NCI-H146 treated with DMSO at 0.1 percent for 48 hours (cell line): ENCODE data around the gene CAMK2D.
A peak's percentile ranks its signal among the peaks of the same experiment; 100 is the strongest.
"Not testable (repeated sequence)": the region's sequence is repeated elsewhere in the genome, so short reads cannot be mapped to it uniquely, and the experiment has no call there.

Source experiments
- DNase-seq: peaks from one replicate; lab custom pipeline; 2025; ENCODE audit not compliant: unreplicated experiment; lab: John Stamatoyannopoulos, UW

CAMK2D gene

GRCh38 chr4:113687067-113687718 lies 74.3 kb downstream of the CAMK2D start:
- DNase-seq: no peak

DNA sequence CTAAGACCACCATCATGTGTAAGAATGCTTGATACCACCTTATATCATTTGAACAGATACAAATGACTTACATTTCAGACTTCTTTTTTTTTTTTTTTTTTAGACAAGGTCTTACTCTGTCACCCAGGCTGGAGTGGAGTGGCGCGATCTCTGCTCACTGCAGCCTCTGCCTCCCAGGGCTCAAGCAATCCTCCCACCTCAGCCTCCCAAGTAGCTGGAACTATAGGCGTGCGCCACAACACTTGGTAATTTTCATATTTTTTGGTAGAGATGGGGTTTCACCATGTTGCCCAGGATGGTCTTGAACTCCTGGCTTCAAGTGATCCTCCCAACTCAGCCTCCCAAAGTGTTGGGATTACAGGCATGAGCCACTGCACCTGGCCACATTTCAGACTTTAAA lies 76.4 kb downstream of the CAMK2D start:
- not testable (repeated sequence) for DNase-seq

DNA sequence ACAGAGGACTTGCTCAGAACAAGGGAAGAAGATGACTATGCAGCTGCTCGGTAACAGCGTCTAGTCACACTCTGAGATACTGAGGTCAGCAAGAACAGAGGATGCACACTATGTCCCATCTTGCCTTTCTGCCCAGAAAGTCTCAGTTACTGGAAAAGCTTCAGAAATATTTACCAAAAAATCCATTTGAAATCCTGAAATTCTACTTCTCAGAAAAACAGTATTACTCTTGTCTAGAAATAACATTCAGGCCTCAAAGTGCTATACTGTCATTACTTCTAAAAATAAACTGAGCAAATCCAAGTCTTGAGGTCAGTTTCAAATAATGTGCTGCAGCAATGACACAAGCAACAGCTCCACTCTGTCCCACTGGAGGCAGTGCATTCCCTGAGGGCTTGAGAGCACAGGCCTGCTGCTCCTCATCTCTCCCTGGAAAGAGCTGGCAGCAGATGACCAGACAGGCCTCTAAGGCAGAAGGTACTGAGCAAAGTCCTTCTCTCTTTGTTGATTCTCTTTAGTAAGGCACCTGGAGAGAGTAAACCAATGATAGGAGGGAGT lies 76.9 kb downstream of the CAMK2D start:
- no peak for DNase-seq

DNA sequence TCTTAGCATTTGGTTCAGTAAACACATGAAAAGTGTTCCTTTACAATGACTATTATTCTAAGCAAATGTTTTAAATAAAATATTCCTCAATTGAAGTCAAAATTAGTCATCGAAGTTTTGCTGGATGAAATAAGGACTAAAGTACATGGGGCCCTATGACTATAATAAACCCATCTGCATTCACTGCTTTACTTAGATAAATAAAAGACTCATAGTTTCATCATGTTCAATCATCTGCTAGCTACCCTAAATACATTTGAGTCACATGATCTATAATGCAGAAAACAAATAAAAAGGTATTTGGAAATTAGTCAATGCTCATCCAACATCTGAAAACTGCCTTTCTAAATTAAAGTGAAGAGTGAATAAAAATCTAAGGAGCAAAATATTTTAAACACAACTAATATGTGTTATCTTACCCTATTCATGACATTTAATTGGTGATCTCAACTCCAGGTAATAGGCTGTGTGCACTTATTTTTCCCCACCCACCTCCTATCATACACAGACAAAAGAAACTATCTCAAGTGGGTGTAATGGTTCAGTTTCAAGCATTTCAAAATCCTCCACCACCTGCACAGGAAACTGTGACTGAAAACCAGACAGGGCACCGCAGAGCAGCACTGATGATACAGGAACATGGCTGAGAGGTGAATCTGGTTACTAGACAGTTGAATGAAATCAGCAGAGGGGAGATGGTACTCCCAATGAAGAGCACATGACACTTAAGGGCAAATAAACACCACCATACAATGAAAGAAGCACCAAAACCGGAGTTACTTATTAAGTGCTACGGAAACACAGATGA lies 78.6 kb downstream of the CAMK2D start:
- DNase-seq: peak; percentile 7

GRCh38 chr4:113678641-113679040 lies 82.9 kb downstream of the CAMK2D start:
- no peak for DNase-seq

DNA sequence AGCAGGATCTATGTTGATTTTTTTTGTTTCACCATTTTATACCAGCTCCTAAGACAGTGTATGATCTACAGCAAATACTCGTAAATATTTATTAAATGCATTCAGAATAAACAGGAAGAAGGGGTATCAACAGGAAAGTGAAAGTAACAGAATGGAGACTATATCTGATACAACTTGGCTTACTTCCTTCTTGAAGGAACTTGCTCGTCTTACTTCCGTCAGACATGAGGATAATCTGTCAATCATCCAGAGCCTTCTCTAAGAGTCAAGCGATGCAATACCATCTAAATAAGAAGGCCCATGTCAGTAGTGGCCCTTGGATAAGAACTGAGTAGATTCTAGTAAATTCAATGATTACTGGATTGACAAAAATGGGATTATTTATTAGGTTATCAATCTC lies 84.2 kb downstream of the CAMK2D start:
- DNase-seq: no peak

GRCh38 chr4:113675731-113676697 lies 85.5 kb downstream of the CAMK2D start:
- DNase-seq: no peak

- no peak for DNase-seq
Measured at GRCh38 chr4:113674733-113675132, 86.8 kb downstream of the CAMK2D start.

GRCh38 chr4:113674251-113674650 lies 87.3 kb downstream of the CAMK2D start:
- DNase-seq: no peak

GRCh38 chr4:113673450-113673849 lies 88.1 kb downstream of the CAMK2D start:
- no peak for DNase-seq

DNA sequence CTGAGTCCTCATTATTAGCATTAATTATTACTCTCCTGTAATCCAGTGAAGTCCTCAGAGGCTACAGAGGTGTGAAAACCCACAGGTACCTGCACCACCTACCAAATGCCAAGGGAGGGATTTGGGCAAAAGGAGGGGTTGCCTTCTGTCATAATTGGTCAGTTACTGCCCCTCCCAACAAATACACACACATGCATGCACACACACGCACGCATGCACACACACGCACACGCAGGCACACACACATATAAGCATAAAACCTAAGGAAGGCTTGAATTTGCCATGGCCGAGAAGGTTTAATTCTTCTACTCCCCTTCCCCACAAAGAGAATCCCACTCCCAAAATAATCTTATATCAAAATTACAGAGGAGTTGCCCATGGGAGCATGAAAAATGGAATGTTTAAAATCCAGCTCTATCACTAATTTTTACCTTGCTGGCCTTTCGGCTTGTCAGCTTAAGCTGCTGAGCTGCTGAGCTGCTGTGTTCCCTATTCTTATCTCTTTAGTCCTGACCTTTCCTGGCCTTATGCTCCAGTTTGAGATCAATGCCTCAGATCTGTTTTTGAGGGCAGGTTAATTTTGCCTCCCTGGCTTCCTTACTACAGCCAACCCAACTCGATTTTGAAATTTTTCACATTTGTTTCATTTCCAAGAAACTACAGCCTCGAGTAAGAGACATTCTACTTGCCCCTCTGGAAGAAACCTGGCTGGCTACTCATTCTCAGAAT lies 95.0 kb downstream of the CAMK2D start:
- DNase-seq: no peak

- DNase-seq: no peak
Measured at GRCh38 chr4:113665036-113665435, 96.5 kb downstream of the CAMK2D start.

GRCh38 chr4:113662581-113662980 lies 99.0 kb downstream of the CAMK2D start:
- no peak for DNase-seq

DNA sequence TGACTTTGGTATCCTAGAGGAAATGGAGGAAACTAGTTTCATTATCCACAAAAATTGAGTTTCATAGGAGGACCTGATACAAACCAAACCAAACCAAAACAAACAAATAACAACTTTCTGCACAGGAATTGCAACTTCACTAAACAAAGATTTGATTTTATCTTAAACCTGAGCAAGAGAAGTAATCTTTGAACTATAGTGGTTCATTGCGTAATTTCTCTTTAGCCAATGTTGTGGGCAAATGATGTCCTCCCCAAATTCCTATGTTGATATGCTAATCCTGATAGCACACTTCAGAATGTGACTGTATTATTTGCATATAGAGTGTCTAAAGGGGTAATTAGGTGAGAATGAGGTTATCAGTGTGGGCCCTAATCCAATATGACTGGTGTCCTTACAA lies 102.4 kb downstream of the CAMK2D start:
- DNase-seq: no peak

- no peak for DNase-seq
Measured at GRCh38 chr4:113657586-113658233, 103.8 kb downstream of the CAMK2D start.

- no peak for DNase-seq
Measured at GRCh38 chr4:113653871-113654270, 107.7 kb downstream of the CAMK2D start.

DNA sequence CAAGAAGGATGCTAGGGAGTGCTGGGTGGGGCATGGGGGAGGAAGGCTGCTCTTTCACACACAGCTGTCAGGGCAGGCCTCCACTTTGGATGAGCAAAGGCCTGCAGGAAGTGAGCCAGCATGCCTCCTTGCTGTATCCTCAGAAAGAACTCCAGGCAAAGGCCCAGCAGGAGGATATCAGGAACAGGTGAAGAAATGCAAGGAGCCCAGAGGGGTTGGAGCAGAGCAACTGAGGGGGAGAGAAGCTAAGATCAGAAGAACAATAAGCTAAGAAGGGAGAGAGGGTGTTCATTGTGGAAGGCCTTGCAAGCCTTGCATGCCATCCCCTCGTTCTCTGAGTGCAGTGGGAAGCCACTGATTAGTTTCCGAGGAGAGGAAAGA lies 115.1 kb downstream of the CAMK2D start:
- DNase-seq: no peak

GRCh38 chr4:113645771-113646441 lies 115.6 kb downstream of the CAMK2D start:
- DNase-seq: peak; percentile 17

- no peak for DNase-seq
Measured at GRCh38 chr4:113645288-113645687, 116.2 kb downstream of the CAMK2D start.
